Stimulated activated CD8-positive, alpha-beta memory T cell treated with anti-CD3 and anti-CD28 coated beads, Interleukin-12 subunit alpha, Interleukin-12 subunit beta, amount 100 ng/mL, for 24 hours (primary cell): ENCODE data around the gene FBXL16.
"Not testable (repeated sequence)": the region's sequence is repeated elsewhere in the genome, so short reads cannot be mapped to it uniquely, and the experiment has no call there.

Experiments
- DNase-seq: peaks from one replicate; pipeline ENCODE4 v3.0.0-alpha.2; 2020; ENCODE audit errors: extremely low read depth

Gene FBXL16

DNA sequence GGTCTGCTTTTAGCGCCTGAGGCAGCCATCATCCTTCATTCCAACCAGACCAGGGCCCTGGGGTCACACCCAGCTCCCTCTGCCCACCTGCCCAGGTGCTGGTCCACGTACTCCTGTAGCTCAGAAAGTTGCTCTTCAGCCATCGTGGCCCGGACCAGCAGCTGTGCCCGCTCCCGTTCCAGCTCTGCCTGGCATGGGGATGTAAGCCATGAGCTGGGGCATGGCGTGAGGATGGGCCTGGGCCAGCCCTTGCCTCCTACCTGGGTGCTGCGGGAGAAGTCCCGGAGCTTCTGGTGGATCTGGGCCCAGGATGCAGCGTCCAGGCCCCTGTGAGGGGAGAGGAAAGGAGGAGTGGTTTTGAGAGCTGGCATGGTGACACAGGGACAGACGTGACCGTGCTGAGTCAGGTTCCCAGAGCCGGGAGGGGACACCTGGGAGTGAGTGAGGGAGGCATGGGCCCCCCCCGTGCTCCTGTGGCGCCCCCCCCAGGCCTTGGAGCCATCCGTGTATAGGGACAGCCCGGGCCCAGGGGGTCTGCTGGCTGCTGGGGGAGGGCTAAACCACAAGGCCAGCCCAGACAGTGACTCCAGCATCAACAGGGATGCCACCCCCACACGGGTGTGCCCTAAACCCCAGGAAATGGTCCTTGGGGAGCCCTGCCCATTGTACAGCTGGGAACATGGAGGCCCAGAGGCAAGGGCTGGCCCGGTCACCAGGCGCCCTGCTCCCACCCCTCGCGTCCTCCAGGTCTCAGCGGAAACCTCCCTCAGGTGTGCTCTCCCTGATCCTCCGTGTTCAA is 17.4 kb upstream of the FBXL16 start:
- no peak for DNase-seq

DNA sequence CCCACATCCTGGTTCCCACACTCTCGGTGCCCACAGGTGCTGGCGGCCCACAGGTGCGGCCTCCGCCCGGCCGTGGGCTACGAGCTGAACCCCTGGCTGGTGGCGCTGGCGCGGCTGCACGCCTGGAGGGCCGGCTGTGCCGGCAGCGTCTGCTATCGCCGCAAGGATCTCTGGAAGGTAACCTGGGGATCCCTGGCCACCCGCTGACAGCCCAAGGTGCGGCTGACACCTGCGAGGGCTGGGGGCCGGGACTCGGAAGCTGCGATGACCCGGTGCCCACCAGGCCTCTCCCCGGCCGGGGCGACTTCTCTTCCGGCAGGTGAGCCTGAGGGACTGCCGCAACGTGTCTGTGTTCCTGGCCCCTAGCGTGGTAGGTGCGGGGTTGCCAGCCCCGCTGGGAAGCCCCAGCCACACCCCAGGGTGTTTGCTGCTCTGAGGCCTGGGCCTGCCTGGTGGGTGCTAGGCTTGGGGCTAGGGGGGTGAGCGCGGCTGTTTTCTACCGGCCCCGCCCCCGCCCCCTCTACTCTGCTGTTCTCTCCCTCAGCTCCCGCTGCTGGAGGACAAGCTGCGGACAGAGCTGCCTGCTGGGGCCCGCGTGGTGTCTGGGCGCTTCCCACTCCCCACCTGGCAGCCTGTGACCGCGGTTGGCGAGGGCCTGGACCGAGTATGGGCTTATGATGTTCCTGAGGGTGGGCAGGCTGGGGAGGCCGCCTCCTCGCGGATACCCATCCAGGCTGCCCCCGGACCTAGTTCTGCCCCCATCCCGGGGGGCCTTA is 16.4 kb upstream of the FBXL16 start:
- DNase-seq = no peak

DNA sequence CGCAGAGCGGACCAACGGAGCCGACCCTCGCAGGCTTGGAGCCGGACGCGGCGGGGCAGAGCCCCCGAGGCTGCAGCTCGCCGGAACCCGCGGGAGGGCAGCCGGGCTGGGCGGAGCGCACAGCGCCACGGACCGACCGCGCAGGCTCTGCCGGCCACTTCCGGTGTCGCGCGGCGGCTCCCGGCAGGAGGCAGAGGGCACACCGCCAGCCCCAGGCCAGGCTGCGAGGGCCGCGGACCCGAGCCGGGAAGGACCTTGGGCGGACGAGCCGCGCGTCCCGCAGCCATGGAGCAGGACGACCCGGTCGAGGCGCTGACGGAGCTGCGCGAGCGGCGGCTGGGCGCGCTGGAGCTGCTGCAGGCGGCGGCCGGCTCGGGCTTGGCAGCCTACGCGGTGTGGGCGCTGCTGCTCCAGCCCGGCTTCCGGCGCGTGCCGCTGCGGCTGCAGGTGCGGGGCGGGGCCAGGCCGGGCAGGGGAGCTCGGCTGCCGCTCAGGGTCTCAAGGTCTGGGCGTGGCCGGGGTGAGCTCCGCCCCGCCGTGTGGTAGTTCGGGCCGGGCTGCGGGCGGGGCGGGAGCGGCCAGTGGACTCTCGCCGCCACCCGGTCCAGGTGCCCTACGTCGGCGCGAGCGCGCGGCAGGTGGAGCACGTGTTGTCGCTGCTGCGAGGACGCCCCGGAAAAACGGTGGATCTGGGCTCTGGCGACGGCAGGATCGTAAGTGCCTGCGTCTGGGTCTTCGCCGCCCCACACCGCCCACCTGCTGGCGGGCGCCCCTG is 15.6 kb upstream of the FBXL16 start, which contains the start of gene ANTKMT:
Gene ANTKMT, plus strand, starts transcription at position 157 of the 775 bp plus-strand sequence. Its CDS starts 129 bp downstream, at position 286.
- DNase-seq = peak; percentile 56

DNA sequence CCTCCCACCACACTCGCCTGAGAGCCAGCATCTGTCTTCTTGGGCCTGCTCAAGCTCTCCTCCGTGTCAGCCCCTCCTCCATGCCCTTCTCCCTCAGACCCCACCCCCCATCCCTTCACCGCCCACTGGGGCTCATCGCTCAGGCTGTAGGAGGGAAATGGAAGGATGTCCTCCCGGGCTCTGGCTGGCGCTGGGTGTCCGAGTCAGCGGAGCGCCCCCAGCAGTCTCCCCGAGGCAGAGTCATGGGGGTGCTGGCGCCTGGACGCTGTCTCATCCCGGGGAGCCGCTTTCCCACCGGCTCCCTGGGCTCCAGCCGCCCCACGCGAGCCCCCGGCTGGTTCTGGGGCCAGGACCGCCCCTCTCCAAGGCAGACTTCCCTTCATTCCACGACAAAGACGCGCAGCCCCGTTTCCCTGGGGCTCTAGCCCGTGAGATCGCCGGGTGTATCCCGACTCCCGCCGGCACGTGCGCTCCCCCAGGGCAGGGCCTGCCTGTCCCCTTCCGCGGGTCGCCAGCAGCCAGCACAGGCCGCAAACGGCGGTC is 14.9 kb upstream of the FBXL16 start:
- no peak for DNase-seq

DNA sequence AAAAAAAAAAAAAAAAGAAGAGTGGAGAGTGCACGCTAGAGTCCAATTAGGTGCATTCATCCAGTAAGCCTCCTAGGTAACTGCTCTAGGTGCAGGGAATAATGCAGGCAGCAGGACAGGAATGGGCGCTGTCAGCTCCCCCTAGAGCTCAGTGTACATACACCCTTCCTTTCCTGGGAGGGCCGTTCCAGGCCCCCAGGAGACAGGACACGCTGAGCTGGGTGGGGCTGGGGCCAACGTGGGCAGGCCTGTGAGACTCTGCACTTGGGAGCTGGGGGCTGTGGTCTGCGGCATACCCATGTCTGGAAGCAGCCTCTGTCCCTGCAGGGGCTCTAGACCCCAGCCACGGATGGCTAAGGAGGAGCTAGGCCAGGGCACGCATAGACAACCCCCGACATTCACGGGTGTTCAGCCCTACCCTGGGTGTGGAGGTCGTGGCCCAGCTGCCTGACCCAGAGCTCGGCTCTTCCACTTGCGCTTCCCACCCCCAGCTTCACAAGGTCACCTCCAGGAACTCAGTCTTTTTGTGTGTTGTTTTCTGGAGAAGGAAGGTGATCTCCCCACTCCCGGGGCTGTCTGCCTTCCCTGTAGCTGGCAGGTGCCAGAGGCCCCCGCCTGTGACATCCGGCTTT is 14.3 kb upstream of the FBXL16 start:
- no peak for DNase-seq

DNA sequence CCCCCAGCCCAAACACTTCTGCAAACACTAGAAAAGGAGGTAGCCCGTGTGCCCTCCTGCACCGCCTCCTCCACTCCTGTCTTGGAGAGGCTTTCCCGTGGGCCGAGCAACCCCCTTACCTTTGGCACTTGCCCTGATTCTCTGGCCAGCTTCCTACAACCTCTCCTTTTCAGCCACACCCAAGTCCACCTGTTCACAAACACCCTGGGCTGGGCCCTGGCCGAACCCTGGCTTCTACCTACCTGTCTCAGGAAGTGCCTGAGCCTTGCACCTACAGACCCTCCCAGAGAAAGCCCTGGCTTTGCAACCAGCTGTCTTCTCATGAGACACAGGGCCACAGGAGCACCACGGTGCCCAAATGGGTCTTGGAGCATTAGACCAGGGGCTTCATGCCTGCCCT is 13.3 kb upstream of the FBXL16 start:
- DNase-seq = no peak

DNA sequence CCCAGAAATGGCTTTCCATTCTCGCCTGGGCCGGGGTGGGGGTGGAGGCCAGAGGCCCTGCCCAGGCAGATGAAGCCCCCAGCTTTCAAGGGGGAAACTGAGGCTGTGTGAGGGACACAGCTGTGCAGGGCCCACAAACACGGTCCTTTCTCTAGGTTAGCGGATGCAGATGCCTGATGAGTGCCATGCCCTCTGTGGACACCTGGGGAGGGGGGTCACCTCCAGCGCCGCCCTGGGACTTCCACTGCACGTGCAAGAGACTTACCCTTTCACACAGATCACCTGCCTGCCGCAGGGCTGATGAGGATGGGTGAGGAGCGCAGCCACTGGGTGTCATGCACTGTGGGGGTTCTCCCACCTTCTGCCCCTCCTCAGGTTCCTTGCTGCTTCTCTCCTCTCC is 12.8 kb upstream of the FBXL16 start:
- no peak for DNase-seq

DNA sequence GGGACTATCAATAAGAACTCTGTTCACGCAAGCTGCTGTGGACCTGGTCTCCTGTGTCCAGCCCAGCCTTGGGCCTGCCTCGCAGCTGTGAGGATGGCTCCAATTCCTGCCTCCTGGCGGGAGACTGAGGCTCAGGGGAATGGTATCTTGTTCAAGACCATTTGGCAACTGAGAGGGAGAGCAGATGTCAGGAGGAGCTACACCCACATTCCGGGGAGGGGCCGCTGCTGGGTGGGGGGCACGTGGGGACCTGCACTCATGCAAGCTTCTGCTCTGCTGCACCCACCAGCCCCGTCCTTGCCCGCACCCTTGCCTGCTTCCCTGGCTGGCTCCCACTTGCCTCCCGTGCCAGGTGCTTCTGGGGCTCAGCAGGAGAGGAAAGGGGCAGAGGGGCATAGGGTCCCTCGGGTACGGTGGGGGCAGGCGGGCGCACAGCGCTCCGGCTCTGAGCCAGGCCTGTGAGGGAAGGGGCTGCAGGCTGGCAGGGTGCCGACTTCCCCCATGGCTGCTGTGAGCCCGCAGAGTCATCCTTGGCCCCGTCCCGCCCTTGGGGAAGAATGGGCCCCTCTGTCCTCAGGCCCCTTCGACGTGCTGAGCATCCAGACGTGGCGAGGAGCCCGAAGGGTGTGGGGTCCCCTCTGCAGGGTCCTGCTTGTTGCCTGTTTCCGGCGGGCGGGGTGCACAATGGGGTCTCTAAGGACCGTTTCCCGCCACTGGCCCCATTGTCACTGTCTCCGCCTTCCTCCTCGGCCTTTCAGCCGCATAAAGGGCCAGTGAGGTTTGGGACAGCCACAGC is 12.0 kb upstream of the FBXL16 start:
- DNase-seq = no peak

DNA sequence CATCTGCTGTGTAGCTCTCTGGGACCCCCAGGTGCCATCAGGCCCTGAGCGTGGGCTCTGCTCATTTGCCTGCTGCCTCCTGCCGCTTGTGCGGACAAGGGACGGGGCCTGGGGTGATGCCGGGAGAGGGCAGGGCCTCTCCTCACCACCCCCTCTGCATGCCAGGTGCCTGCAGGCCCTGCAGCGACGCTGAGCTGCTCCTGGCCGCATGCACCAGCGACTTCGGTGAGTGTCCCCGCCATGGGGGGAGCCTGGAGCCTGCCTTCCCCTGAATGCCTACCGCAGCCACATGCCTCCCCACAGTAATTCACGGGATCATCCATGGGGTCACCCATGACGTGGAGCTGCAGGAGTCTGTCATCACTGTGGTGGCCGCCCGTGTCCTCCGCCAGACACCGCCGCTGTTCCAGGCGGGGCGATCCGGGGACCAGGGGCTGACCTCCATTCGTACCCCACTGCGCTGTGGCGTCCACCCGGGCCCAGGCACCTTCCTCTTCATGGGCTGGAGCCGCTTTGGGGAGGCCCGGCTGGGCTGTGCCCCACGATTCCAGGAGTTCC is 11.2 kb upstream of the FBXL16 start:
- no peak for DNase-seq

DNA sequence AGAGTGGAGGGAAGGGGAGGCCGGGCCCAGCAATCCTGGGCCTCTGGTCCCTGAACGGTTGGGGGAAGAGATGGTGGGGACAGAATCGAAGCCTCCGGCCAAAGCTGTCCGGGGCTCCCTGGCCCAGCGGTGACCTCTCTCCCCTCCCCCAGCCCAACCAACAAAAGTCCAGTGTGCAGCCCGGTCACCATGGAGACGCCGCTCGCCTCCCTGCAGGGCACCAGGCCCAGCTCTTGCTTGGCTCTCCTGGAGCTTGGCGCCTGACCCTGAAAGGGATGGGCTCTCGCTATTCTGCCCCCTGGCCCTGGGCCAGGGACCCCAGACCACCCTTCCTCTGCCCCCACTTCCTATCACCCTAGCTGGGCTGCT is 10.6 kb upstream of the FBXL16 start:
- no peak for DNase-seq

DNA sequence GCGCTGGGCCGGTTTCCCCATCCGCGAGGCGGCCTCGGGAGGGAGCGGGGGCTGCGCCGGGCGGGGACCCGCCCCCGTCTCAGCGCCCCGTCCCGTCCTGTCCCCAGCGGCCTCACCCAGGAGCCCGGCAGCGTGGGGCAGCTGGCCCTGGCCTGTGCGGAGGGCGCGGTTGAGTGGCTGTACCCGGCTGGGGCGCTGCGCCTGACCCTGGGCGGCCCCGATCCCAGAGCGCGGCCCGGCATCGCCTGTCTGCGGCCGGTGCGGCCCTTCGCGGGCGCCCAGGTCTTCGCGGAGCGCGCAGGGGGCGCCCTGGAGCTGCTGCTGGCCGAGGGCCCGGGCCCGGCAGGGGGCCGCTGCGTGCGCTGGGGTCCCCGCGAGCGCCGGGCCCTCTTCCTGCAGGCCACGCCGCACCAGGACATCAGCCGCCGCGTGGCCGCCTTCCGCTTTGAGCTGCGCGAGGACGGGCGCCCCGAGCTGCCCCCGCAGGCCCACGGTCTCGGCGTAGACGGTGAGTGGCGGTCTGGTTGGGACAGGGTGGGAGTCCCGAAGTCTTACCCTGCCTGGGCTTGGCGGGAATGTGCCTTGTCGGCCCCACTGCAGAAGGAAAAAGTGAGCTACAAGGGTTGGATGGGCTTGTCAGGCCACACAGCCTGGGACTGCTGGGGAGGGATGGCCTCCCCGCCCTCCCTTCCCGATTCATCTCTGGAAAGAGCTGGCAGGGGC is 10.0 kb upstream of the FBXL16 start:
- no peak for DNase-seq

DNA sequence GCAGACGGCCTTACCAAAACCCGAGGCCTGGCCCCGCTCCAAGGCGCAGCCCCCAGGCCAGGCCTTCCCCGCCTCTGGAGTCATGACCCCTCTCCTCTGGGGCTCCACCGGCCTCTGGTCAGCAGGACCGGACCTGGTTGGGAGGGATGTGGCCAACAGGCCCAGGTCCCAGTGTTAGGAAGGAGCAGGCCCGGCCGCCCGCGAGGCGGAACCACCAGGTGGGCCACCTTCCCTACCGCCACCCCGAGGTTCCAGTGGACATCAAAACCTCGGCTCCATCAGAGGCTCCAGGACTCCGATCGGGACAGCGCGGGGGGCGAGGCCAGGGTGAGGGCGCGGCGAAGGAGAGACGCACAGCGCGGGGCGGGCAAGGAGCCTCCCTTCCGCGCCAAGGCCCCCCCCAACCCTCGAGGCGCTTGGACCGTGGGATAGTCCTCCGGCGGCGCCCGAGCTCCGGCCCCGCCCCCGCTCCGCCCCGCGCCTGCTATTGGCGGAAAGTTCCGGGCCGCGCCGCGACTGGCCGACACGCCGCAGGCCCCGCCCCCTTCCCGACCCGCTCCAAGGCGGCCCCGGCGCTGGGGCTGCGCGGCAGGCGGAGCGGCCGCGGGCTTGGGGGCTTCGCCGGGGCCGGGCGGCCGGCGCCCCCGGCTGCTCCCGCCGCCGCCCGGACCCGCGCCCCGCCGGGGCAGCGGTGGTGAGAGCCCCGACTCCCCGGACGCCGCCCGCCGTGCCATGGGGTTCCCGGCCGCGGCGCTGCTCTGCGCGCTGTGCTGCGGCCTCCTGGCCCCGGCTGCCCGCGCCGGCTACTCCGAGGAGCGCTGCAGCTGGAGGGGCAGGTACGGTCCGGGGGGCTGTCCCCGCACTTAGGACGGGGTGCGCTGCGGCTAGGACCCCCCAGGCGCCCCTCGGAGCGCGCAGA is 9.2 kb upstream of the FBXL16 start, which contains the start of gene METRN:
Gene METRN, plus strand, starts transcription at position 561 of the 919 bp plus-strand sequence. Its CDS starts 172 bp downstream, at position 733.
- DNase-seq = peak; percentile 87

DNA sequence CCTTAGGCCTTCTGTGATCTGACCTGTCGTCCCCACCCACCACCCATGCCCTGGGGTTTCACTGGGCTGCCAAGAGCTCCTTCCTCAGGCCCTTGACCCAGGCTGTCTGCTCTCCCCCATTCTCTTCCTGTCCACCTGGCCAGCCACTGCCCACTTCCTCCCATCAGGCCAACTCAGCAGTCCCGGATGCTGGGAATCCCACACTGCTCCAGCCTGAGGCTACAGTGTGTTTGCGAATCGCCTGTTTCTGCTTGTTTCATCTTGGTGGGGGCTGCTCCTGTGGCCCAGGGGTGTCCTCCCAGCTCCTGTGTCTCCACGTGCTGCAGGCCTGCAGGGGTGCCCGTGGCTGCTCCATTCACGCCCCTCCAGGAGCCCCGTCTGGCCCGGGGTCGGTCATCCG is 8.5 kb upstream of the FBXL16 start:
- DNase-seq = no peak

DNA sequence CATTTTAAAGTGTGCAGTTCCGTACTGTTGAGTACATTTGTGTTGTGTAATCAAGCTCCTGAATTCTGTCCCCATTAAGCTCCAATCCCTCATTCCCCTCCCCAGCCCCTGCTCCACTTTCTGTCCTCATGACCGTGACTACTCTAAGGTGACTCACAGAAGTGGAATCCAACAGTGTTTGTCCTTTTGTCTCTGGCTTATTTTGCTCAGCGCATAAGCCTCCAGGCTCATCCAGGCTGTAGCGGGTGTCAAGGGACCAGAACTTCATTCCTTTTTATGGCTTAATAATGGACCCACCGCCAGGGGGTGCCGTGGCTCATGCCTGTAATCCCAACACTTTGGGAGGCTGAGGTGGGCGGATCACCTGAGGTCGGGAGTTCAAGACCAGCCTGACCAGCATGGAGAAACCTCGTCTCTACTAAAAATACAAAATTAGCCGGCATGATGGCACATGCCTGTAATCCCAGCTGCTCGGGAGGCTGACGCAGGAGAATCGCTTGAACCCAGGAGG is 7.2 kb upstream of the FBXL16 start:
- not testable (repeated sequence) for DNase-seq

DNA sequence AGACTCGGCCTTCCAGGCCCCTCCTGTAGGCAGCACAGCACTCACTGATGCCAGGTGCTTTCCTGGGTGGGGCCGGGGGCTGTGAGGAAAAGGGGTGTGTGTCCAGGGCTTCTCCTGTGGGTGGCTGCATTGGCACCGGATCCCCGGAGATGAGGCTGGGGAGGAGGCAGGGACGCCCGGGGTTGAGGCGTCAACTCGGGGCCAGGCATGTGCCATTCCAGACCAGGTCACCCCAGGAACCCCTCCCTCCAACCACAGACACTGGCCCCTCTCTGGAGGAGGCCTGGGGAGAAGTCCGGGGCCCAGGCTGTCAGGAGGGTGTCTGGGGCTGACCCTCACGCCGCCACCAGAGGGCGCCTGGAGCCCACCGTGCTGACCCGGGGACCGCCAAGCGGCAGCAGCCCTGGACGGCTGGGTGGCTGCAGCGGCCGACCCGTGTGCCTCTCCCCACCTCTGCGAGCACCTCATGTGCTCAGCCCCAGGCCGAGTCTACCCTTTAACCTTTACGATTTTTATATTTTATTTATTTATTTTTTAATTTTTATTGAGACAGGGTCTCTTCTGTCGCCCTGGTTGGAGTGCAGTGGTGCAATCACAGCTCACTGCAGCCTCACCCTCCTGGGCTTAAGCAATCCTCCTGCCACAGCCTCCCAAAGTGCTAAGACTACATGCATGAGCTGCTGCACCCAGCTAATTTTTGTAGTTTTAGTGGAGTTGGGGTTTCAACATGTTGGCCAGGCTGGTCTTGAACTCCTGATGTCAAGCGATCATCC is 6.1 kb upstream of the FBXL16 start:
- no peak for DNase-seq

DNA sequence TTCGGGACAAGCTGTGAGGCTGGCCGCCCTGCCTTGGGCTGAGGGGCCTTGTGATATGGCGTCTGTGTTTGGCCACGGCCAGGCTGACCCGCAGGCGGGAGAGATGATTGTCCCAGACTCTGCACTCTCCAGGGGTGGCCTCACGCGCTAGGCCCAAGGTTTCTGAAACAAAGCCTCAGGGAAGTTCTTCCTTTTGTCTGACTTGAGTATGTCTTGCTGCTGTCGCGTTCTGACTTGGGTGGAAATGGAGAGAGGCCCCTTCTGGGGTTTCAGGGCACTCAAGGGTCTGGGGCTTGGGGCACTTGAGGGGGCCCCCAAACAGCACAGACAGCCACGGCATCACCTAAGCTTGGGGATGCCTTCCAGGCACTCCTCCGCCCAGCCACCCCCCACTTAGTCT is 5.5 kb upstream of the FBXL16 start:
- no peak for DNase-seq

DNA sequence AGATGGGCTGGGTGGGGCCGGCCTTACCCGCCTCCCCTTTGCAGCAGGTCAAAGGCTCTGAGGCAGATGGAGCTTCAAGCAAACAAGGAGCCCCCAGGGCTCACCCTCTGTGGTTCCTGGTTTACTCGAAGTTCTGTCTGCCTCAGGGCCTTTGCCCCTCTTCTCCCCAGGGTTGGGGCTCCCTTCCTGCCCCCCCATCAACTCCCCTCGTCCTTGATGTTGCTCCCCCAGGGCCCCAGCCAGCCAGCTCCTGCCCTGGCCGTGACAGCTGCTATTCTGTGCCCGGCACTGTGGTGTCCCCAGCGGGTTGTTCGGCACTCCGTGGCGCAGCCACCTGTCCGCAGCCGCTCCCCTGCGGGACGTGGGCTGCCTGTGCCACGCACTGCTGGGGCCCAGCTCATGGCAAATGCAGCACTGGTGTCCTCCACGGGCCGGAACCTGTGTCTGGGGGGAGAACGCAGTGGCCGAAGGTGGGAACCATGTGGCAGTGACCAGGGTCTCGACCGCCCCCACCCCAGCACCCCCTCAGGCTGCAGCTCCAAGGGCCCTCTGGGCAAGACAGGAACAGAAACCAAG is 5.0 kb upstream of the FBXL16 start:
- DNase-seq = no peak
